Measurements from ENCODE around the gene ALDH3A1. TPM values are rescaled to one million over a fixed set of nuclear protein-coding genes. Genes with fewer than 3 reads are reported as not detected.

ALDH3A1 gene
- total RNA-seq, 1 experiment from 2014 or later: 0.35 TPM

DNA sequence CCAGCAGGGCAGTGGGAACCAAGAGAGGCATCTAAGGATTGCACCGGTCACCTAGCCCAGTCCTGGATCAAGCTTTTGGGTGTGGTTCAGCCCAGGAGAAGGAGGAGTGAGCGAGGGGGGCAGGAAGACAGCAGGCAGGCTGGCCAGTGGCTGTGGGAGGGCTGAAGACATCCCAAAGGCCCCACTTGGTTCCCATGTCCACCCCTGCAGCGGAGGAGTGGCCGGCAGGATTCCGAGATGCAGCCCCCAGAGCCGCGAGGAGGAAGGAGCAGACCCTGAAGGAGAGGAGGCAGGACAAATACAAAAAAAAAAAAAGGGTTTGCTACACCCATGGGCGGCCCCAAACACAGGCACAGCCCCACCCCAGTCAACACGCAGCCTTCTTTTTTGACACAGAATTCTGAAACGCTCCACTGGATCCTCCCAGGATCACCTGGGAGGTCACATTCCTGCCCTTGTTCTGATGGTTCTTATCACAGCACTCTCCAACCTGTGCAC lies 30.6 kb downstream of the ALDH3A1 start:
- no peak for ATAC-seq
- no peak overlapping the region for H3K27ac Mint-ChIP-seq
- no peak for DNase-seq (ENCODE audit: low spot score)
- peaks cover 9% of the 10 kb centered on the region; the same call in 1 of the 2 replicates for H3K4me1 Mint-ChIP-seq
- ChIA-PET CTCF (interaction anchor here (1.1 to 2.3 kb wide), 4 partner anchors 12 to 355 kb away, joined by 4 to 21 read pairs (median 7); partner anchors contain the start of gene B9D1), POLR2A (no interaction called here)
- H3K27me3 Mint-ChIP-seq (ENCODE audit: low read depth): no peaks in the 10 kb centered on the region; the same call in 1 of the 2 replicates
- TF ChIP-seq FOXP1 (CRISPR knock-in tag; IDR thresholded peaks at IDR 0.05; ENCODE audit: borderline replicate concordance): no peak
- TF ChIP-seq, protein P1, sequence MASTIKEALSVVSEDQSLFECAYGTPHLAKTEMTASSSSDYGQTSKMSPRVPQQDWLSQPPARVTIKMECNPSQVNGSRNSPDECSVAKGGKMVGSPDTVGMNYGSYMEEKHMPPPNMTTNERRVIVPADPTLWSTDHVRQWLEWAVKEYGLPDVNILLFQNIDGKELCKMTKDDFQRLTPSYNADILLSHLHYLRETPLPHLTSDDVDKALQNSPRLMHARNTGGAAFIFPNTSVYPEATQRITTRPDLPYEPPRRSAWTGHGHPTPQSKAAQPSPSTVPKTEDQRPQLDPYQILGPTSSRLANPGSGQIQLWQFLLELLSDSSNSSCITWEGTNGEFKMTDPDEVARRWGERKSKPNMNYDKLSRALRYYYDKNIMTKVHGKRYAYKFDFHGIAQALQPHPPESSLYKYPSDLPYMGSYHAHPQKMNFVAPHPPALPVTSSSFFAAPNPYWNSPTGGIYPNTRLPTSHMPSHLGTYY (CRISPR knock-in tag; IDR thresholded peaks at IDR 0.05): no peak
- TF ChIP-seq RORB (CRISPR knock-in tag; IDR thresholded peaks at IDR 0.05): no peak
- no peak for TF ChIP-seq TP53 (CRISPR knock-in tag; IDR thresholded peaks at IDR 0.05)
- TF ChIP-seq NR1H2 (CRISPR knock-in tag; IDR thresholded peaks at IDR 0.05): no peak
- no peak for TF ChIP-seq ETV6 (CRISPR knock-in tag; IDR thresholded peaks at IDR 0.05)
- TF ChIP-seq OVOL2 (CRISPR knock-in tag; IDR thresholded peaks at IDR 0.05; ENCODE audit: borderline replicate concordance): no peak
- no peak for TF ChIP-seq IRF2 (CRISPR knock-in tag; IDR thresholded peaks at IDR 0.05; ENCODE audit: borderline replicate concordance, low read depth)
- TF ChIP-seq, protein P2, sequence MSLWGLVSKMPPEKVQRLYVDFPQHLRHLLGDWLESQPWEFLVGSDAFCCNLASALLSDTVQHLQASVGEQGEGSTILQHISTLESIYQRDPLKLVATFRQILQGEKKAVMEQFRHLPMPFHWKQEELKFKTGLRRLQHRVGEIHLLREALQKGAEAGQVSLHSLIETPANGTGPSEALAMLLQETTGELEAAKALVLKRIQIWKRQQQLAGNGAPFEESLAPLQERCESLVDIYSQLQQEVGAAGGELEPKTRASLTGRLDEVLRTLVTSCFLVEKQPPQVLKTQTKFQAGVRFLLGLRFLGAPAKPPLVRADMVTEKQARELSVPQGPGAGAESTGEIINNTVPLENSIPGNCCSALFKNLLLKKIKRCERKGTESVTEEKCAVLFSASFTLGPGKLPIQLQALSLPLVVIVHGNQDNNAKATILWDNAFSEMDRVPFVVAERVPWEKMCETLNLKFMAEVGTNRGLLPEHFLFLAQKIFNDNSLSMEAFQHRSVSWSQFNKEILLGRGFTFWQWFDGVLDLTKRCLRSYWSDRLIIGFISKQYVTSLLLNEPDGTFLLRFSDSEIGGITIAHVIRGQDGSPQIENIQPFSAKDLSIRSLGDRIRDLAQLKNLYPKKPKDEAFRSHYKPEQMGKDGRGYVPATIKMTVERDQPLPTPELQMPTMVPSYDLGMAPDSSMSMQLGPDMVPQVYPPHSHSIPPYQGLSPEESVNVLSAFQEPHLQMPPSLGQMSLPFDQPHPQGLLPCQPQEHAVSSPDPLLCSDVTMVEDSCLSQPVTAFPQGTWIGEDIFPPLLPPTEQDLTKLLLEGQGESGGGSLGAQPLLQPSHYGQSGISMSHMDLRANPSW (CRISPR knock-in tag; conservative IDR thresholded peaks at IDR 0.05; ENCODE audit: low read depth): no peak
- no peak for TF ChIP-seq HMGA2 (CRISPR knock-in tag; IDR thresholded peaks at IDR 0.05)
- TF ChIP-seq, protein P3, sequence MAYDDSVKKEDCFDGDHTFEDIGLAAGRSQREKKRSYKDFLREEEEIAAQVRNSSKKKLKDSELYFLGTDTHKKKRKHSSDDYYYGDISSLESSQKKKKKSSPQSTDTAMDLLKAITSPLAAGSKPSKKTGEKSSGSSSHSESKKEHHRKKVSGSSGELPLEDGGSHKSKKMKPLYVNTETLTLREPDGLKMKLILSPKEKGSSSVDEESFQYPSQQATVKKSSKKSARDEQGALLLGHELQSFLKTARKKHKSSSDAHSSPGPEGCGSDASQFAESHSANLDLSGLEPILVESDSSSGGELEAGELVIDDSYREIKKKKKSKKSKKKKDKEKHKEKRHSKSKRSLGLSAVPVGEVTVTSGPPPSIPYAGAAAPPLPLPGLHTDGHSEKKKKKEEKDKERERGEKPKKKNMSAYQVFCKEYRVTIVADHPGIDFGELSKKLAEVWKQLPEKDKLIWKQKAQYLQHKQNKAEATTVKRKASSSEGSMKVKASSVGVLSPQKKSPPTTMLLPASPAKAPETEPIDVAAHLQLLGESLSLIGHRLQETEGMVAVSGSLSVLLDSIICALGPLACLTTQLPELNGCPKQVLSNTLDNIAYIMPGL (CRISPR knock-in tag; IDR thresholded peaks at IDR 0.05): no peak
- TF ChIP-seq RELA (CRISPR knock-in tag; IDR thresholded peaks at IDR 0.05; ENCODE audit: borderline replicate concordance): no peak
- no peak for TF ChIP-seq CREB1 (CRISPR knock-in tag; IDR thresholded peaks at IDR 0.05)
- TF ChIP-seq SP1 (CRISPR knock-in tag; conservative IDR thresholded peaks at IDR 0.05): no peak
- TF ChIP-seq ATF1 (CRISPR knock-in tag; IDR thresholded peaks at IDR 0.05): no peak
- H3K4me3 Mint-ChIP-seq: no peak overlapping the region
- no peaks in the 10 kb centered on the region for H3K9me3 Mint-ChIP-seq
- no peaks in the 10 kb centered on the region; the same call in 1 of the 2 replicates for H3K36me3 Mint-ChIP-seq

DNA sequence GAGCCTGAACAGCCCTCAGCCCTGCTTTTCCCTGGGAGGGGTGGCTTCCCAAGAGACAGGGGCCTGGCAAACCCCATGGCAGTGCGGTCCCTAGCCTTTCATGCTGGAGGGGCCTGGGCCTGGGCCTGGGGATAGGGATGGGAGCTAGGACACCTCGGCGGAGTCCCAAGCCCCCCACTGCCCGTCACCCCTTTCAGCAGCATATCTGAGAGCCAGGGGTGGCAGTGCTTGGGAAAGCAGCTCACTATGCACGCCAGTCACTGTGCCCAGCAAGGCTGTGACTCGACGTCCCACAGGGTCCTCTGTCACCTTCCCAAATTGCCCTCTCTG lies 31.1 kb downstream of the ALDH3A1 start:
- no peaks in the 10 kb centered on the region for H3K9me3 Mint-ChIP-seq
- CTCF ChIA-PET: interaction anchor here (1.1 to 2.3 kb wide), 5 partner anchors 13 to 354 kb away, joined by 4 to 21 read pairs (median 4); partner anchors contain the start of gene B9D1
- no peak for ATAC-seq

More for the DNA sequence above, 31.1 kb downstream of the ALDH3A1 start:
- POLR2A ChIA-PET: no interaction called here
- Mint-ChIP-seq H3K27ac (no peak overlapping the region), H3K4me3 (no peak overlapping the region), H3K27me3 (ENCODE audit: low read depth) (no peaks in the 10 kb centered on the region; the same call in 1 of the 2 replicates), H3K4me1 (peaks cover 11% of the 10 kb centered on the region; the same call in 1 of the 2 replicates), H3K36me3 (no peaks in the 10 kb centered on the region)
- DNase-seq (ENCODE audit: low spot score): no peak
- TF ChIP-seq FOXP1 (CRISPR knock-in tag; IDR thresholded peaks at IDR 0.05; ENCODE audit: borderline replicate concordance): no peak
- TF ChIP-seq, protein P4, sequence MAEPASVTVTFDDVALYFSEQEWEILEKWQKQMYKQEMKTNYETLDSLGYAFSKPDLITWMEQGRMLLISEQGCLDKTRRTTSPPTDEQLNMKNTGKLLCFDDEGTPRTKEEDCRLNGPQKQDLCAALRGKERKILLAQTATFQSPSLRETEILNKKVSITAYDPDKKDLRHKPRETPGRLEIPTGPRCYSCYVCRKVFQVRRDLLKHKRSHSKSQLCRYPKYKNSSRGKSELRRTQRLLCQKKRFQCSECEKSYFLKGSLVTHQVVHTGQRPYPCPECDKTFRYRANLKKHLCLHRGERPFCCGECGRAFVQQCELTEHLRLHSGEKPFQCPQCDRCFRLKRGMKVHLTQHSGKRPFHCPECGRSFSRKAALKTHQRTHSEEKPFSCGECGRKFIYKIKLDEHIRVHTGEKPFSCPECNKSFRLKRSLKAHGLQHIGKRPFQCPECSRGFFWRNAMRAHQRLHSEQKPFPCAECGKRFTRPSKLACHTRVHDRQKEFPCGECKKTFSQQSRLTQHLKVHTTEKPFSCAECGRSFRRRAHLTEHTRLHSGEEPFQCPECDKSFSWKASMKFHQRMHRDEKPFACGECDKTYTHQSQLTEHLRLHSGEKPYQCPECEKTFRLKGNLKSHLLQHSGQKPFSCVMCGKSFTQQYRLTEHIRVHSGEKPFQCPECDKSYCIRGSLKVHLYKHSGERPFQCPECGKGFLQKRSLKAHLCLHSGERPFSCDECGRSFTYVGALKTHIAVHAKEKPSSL (CRISPR knock-in tag; conservative IDR thresholded peaks at IDR 0.05): no peak
- no peak for TF ChIP-seq TEAD4 (CRISPR knock-in tag; IDR thresholded peaks at IDR 0.05)
- no peak for TF ChIP-seq NR1H2 (CRISPR knock-in tag; IDR thresholded peaks at IDR 0.05)
- no peak for TF ChIP-seq RELA (CRISPR knock-in tag; IDR thresholded peaks at IDR 0.05; ENCODE audit: borderline replicate concordance)
- TF ChIP-seq GTF2I (CRISPR knock-in tag; conservative IDR thresholded peaks at IDR 0.05): no peak
- no peak for TF ChIP-seq NFYB (CRISPR knock-in tag; conservative IDR thresholded peaks at IDR 0.05; ENCODE audit: low read depth)
- no peak for TF ChIP-seq ZNF317 (CRISPR knock-in tag; IDR thresholded peaks at IDR 0.05; ENCODE audit: borderline replicate concordance, low read depth)
- no peak for TF ChIP-seq GABPB1 (CRISPR knock-in tag; IDR thresholded peaks at IDR 0.05)
- no peak for TF ChIP-seq RORB (CRISPR knock-in tag; IDR thresholded peaks at IDR 0.05)
